PC-9 (cell line): Measurements from ENCODE around the gene FHIP1A. TPM values are rescaled to one million over a fixed set of nuclear protein-coding genes. Genes with fewer than 3 reads are reported as not detected.
A peak's percentile ranks its signal among the peaks of the same experiment; 100 is the strongest.

ENCODE experiments used
- BruUV-seq: library from RNA; stranded (reverse); fragments of 400-500 nt; replicated peaks from 2 replicates; lab custom pipeline; 2021; lab: Mats Ljungman, UMichigan
- CTCF ChIA-PET: fragments of 300-600 bp; sonication (Branson Sonifier 250); formaldehyde crosslinking; loops from one replicate; lab custom pipeline; 2022; ENCODE audit warnings: antibody characterized with exemption; lab: Charles Lee
- POLR2A ChIA-PET: fragments of 300-600 bp; sonication (Branson Sonifier 250); formaldehyde crosslinking; loops from one replicate; lab custom pipeline; 2022; ENCODE audit warnings: antibody characterized with exemption; ENCODE audit not compliant: unreplicated experiment; lab: Charles Lee
- DNase-seq, 2 experiments: peaks; one replicate each; pipeline versions ENCODE4 v3.0.0 to v3.0.0-alpha.2; 2015 to 2022; ENCODE audit warnings: mixed read lengths in 1 of 2
- H2AFZ ChIP-seq: fragments of 200-600 bp; sonication (generic); 2 replicates; pipeline ENCODE4 v1.8.1; 2017; ENCODE audit warnings: antibody characterized with exemption
- H3F3A ChIP-seq: fragments of 200-600 bp; sonication (generic); 2 replicates; pipeline ENCODE4 v1.8.1; 2017; ENCODE audit warnings: antibody characterized with exemption, mild to moderate bottlenecking, low read depth; ENCODE audit not compliant: insufficient read depth
- H3K27ac ChIP-seq: fragments of 200-600 bp; sonication (generic); 2 replicates; pipeline ENCODE4 v1.6.1; 2016; ENCODE audit warnings: mixed run types
- H3K27me3 ChIP-seq: fragments of 200-600 bp; sonication (generic); 2 replicates; pipeline ENCODE4 v1.6.1; 2016; ENCODE audit warnings: low read depth, mixed run types; ENCODE audit not compliant: insufficient read depth
- H3K36me3 ChIP-seq: fragments of 200-600 bp; sonication (generic); 2 replicates; pipeline ENCODE4 v1.6.1; 2016; ENCODE audit warnings: low read depth, mixed run types
- H3K4me1 ChIP-seq: fragments of 200-600 bp; sonication (generic); replicated peaks from 2 replicates; pipeline ENCODE4 v1.6.1; 2016; ENCODE audit warnings: mixed run types; ENCODE audit not compliant: insufficient read depth
- H3K4me2 ChIP-seq: fragments of 200-600 bp; sonication (generic); 2 replicates; pipeline ENCODE4 v1.6.1; 2017; ENCODE audit warnings: mixed run types
- H3K4me3 ChIP-seq: fragments of 200-600 bp; sonication (generic); 2 replicates; pipeline ENCODE4 v1.6.1; 2016; ENCODE audit warnings: mixed run types
- H3K79me2 ChIP-seq: fragments of 200-600 bp; sonication (generic); 2 replicates; pipeline ENCODE4 v1.6.1; 2017; ENCODE audit warnings: low read depth, mixed run types
- H3K9me2 ChIP-seq: fragments of 200-600 bp; sonication (generic); 2 replicates; pipeline ENCODE4 v1.8.1; 2017; ENCODE audit warnings: mild to moderate bottlenecking; ENCODE audit not compliant: insufficient read depth
- H3K9me3 ChIP-seq: fragments of 200-600 bp; sonication (generic); 2 replicates; pipeline ENCODE4 v1.8.1; 2016; ENCODE audit warnings: low read depth; ENCODE audit not compliant: insufficient read depth
- H4K20me1 ChIP-seq: fragments of 200-600 bp; sonication (generic); 2 replicates; pipeline ENCODE4 v1.8.1; 2017; ENCODE audit not compliant: insufficient read depth
- EZH2 ChIP-seq: fragments of 200-600 bp; sonication (generic); IDR thresholded peaks from 2 replicates; pipeline ENCODE4 v1.8.0; 2017; ENCODE audit warnings: antibody characterized with exemption, low read depth
- intact Hi-C: fragments of 100-400 bp; cut with micrococcal nuclease; formaldehyde crosslinking; loops from one replicate; pipeline ENCODE4 v1.10.0; 2022; ENCODE audit not compliant: unreplicated experiment
- total RNA-seq: library from RNA; stranded (reverse); gene quantifications from 2 replicates; pipeline ENCODE4 v1.2.3, GENCODE V29; 2021
- TF ChIP-seq, protein P1 (sequence below): fragments of 200-600 bp; sonication (generic); conservative IDR thresholded peaks from 2 replicates; pipeline ENCODE4 v1.6.1; 2017; ENCODE audit warnings: mixed run types, antibody characterized with exemption, mild to moderate bottlenecking, moderate library complexity

The FHIP1A gene
- total RNA-seq, 1 experiment from 2014 or later: 33.7 TPM

DNA sequence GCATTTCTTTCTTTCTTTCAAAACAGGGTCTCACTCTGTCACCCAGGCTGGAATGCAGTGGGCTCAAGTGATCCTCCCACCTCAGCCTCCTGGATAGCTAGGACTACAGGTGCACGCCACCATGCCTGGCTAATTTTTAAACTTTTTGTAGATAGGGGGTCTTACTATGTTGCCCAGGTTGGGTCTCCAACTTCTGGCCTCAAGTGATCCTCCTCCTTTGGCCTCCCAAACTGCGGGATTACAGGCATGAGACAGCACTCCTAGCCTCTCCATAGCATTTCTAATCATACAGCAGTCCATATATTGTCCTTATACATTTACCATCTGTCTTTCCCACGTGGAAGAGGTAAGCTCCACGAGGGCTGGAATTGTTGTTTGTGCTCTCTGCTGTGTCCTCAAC is 2.0 kb upstream of the FHIP1A start:
- peaks cover 19% of the 10 kb centered on the region for H3K79me2 ChIP-seq
- H3K4me3 ChIP-seq: no peak overlapping the region
- peaks cover 22% of the 10 kb centered on the region for H3F3A ChIP-seq
- H3K4me2 ChIP-seq: peak overlapping the region; percentile 97
- ChIA-PET POLR2A (interaction anchor here (0.7 kb wide), 1 partner anchor 103 kb away, joined by 7 read pairs; no protein-coding TSS in a partner anchor), CTCF (no interaction called here)
- H4K20me1 ChIP-seq: no peaks in the 10 kb centered on the region
- H3K27ac ChIP-seq: no peak overlapping the region
- no peak for DNase-seq
- no peaks in the 10 kb centered on the region for H3K36me3 ChIP-seq
- no peaks in the 10 kb centered on the region for H3K9me2 ChIP-seq
- no peaks in the 10 kb centered on the region for H3K9me3 ChIP-seq
- no TSS peak for BruUV-seq
- TF ChIP-seq, protein P1, sequence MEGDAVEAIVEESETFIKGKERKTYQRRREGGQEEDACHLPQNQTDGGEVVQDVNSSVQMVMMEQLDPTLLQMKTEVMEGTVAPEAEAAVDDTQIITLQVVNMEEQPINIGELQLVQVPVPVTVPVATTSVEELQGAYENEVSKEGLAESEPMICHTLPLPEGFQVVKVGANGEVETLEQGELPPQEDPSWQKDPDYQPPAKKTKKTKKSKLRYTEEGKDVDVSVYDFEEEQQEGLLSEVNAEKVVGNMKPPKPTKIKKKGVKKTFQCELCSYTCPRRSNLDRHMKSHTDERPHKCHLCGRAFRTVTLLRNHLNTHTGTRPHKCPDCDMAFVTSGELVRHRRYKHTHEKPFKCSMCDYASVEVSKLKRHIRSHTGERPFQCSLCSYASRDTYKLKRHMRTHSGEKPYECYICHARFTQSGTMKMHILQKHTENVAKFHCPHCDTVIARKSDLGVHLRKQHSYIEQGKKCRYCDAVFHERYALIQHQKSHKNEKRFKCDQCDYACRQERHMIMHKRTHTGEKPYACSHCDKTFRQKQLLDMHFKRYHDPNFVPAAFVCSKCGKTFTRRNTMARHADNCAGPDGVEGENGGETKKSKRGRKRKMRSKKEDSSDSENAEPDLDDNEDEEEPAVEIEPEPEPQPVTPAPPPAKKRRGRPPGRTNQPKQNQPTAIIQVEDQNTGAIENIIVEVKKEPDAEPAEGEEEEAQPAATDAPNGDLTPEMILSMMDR: no peak
- no peak for TF ChIP-seq EZH2
- intact Hi-C loops: no loop called here
- H2AFZ ChIP-seq: no peak overlapping the region
- H3K27me3 ChIP-seq: no peaks in the 10 kb centered on the region
- H3K4me1 ChIP-seq: peaks cover 25% of the 10 kb centered on the region

DNA sequence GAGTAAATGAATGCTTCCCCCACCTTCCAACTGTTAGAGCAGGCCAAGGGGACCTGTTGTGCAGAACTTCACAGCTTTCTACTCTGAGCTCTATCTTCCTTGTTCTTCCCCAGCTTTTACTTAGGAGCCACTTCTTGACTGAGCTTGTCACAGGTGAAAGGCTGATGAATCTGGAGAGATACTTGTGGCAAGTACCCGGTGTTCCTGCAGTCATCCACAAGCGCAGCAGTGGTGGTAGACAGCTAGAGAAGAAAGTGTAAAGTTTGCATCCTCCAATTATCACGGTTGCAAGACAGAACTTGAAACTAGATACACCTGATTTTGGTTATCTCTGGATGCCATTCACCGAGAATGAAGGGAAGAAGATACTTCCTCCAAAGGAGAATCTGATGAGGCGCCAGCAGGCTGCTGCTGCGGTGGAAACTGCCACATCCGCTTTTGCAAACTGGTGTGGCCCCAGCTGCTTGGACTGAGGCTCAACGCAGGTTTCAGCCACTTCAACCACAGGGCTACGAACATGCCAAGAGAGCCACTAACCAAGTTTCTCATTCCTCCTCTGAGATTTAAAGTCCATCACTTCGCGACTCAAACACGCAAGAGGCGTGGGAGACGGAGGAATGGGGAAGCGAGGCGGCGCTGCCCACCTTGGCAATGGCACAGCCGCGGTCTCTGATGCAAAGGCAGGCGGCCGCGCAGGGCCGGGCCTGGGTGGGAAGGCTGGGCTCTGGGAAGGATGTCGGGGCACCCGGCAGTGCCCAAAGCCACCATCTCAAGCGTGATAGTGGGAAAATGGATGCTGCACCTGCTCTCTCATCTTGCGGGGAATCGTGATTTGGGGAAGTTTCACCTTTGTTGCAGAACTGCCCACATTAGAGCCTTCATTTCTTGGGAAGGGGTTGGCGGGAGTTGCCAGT is 1.3 kb upstream of the FHIP1A start:
- peak overlapping the region; percentile 97 for H3K4me2 ChIP-seq
- TF ChIP-seq, protein P1: no peak
- no peak for TF ChIP-seq EZH2
- ChIA-PET CTCF (interaction anchor here (0.6 to 0.7 kb wide), 2 partner anchors 210 to 212 kb away, joined by 3 read pairs; no protein-coding TSS in a partner anchor), POLR2A (interaction anchor here (0.7 to 1.1 kb wide), 3 partner anchors 78 to 1400 kb away, joined by 4 to 26 read pairs (median 7); no protein-coding TSS in a partner anchor)
- H3K27me3 ChIP-seq: no peaks in the 10 kb centered on the region
- peak overlapping the region; percentile 96 for H2AFZ ChIP-seq
- no peaks in the 10 kb centered on the region for H3K9me3 ChIP-seq
- peaks cover 25% of the 10 kb centered on the region for H3K4me1 ChIP-seq
- BruUV-seq: no TSS peak
- peaks cover 24% of the 10 kb centered on the region for H3K79me2 ChIP-seq
- no peaks in the 10 kb centered on the region for H3K9me2 ChIP-seq
- peak overlapping the region; percentile 67 for H3K4me3 ChIP-seq
- no peaks in the 10 kb centered on the region for H4K20me1 ChIP-seq
- H3F3A ChIP-seq: peaks cover 22% of the 10 kb centered on the region
- no peaks in the 10 kb centered on the region for H3K36me3 ChIP-seq
- intact Hi-C loops: loop anchor here (1.0 to 2.0 kb wide), 3 partner anchors 78 to 197 kb away; no protein-coding TSS in a partner anchor
- DNase-seq: peak in 1 of 2 experiments; percentile 36
- H3K27ac ChIP-seq: peak overlapping the region; percentile 84

DNA sequence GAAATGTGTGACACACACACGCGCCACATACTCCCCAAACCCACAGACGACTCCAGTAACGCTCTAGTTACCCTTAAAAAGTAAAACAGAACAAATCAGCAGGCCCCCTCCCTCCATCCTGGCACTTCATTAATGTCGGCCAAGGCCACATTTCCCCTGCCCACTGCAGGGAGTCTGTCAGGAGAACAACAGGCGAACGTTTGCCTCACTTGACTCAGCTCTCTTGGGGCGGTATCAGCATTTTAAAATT is 671 bp upstream of the FHIP1A start:
- Histone ChIP-seq H4K20me1 (no peaks in the 10 kb centered on the region), H3K4me1 (peaks cover 25% of the 10 kb centered on the region), H3K36me3 (no peaks in the 10 kb centered on the region), H3K27me3 (no peaks in the 10 kb centered on the region), H3K79me2 (peaks cover 29% of the 10 kb centered on the region), H3K4me2 (peak overlapping the region; percentile 97), H3F3A (peaks cover 22% of the 10 kb centered on the region), H3K9me3 (no peaks in the 10 kb centered on the region), H3K9me2 (no peaks in the 10 kb centered on the region), H2AFZ (peak overlapping the region; percentile 96), H3K4me3 (peak overlapping the region; percentile 67), H3K27ac (peak overlapping the region; percentile 84)
- no peak for DNase-seq
- CTCF ChIA-PET: interaction anchor here (0.6 to 0.7 kb wide), 3 partner anchors 82 to 213 kb away, joined by 3 to 5 read pairs (median 3); no protein-coding TSS in a partner anchor
- intact Hi-C loops: loop anchor here (1.0 to 2.0 kb wide), 3 partner anchors 77 to 196 kb away; no protein-coding TSS in a partner anchor
- TSS peak; percentile 69 for BruUV-seq
- TF ChIP-seq, protein P1: no peak
- TF ChIP-seq EZH2: no peak
- POLR2A ChIA-PET: interaction anchor here (0.6 to 1.1 kb wide), 7 partner anchors 26 to 1401 kb away, joined by 3 to 26 read pairs (median 6); no protein-coding TSS in a partner anchor
